ENCODE measurements around the gene C16orf86.
"Not testable (repeated sequence)": the region's sequence is repeated elsewhere in the genome, so short reads cannot be mapped to it uniquely, and the experiment has no call there.

C16orf86 gene

GRCh38 chr16:67668495-67669157 lies 2.0 kb downstream of the C16orf86 start:
- peak; percentile 36 for DNase-seq

- no peak for DNase-seq
Measured at GRCh38 chr16:67669499-67670101, 3.0 kb downstream of the C16orf86 start.

GRCh38 chr16:67672306-67672705 lies 5.7 kb downstream of the C16orf86 start:
- no peak for DNase-seq

- DNase-seq: peak; percentile 59
Measured at GRCh38 chr16:67672739-67673662, 6.4 kb downstream of the C16orf86 start.

GRCh38 chr16:67673712-67674580 lies 7.3 kb downstream of the C16orf86 start:
- DNase-seq: no peak

GRCh38 chr16:67674851-67675578 lies 8.4 kb downstream of the C16orf86 start:
- DNase-seq: no peak

- DNase-seq: no peak
Measured at GRCh38 chr16:67675579-67675935, 8.9 kb downstream of the C16orf86 start.

GRCh38 chr16:67675999-67676398 lies 9.4 kb downstream of the C16orf86 start:
- DNase-seq: no peak

- no peak for DNase-seq
Measured at GRCh38 chr16:67676516-67676915, 9.9 kb downstream of the C16orf86 start.

GRCh38 chr16:67676939-67677338 lies 10.3 kb downstream of the C16orf86 start:
- no peak for DNase-seq

- DNase-seq: no peak
Measured at GRCh38 chr16:67677712-67678111, 11.1 kb downstream of the C16orf86 start.

- no peak for DNase-seq
Measured at GRCh38 chr16:67678354-67679023, 11.9 kb downstream of the C16orf86 start.

- DNase-seq: no peak
Measured at GRCh38 chr16:67679935-67680897, 13.6 kb downstream of the C16orf86 start.

- DNase-seq: no peak
Measured at GRCh38 chr16:67683767-67684166, 17.2 kb downstream of the C16orf86 start.

GRCh38 chr16:67685388-67686112 lies 18.9 kb downstream of the C16orf86 start:
- no peak for DNase-seq

- not testable (repeated sequence) for DNase-seq
Measured at GRCh38 chr16:67693517-67694285, 27.1 kb downstream of the C16orf86 start.

- no peak for DNase-seq
Measured at GRCh38 chr16:67694611-67695010, 28.0 kb downstream of the C16orf86 start.

GRCh38 chr16:67697422-67698185 lies 31.0 kb downstream of the C16orf86 start:
- no peak for DNase-seq
